Adrenal gland (tissue), 12 donors: ENCODE results near the gene ICE2. TPM values are rescaled to one million over a fixed set of nuclear protein-coding genes. Genes with fewer than 3 reads are reported as not detected.

Experiments used
- DNase-seq, 7 donors: peaks; one replicate each; pipeline ENCODE4 v3.0.0-alpha.2; 2019 to 2020
- H3K27ac ChIP-seq, 5 donors: fragments of 200-600 bp; sonication (generic) in 4 of 5; 1 replicate in 3 of 5; 2 replicates in 2 of 5; pipeline versions ENCODE4 v1.5.1 to v1.8.0; 2016 to 2020; ENCODE audit warnings: mild to moderate bottlenecking in 1 of 5
- H3K27me3 ChIP-seq: fragments of 200-600 bp; 2 replicates; pipeline ENCODE4 v1.8.0; 2021
- H3K36me3 ChIP-seq, 2 donors: fragments of 200-600 bp; replicated peaks in 1 of 2; 1 replicate in 1 of 2; 2 replicates in 1 of 2; pipeline versions ENCODE4 v1.5.1 to v1.8.0; 2018 to 2022
- H3K4me1 ChIP-seq, 2 donors: fragments of 200-600 bp; replicated peaks in 1 of 2; 1 replicate in 1 of 2; 2 replicates in 1 of 2; pipeline versions ENCODE4 v1.5.1 to v1.8.0; 2018 to 2021
- H3K4me3 ChIP-seq, 4 donors: fragments of 200-600 bp; sonication (generic) in 3 of 4; one replicate each; pipeline ENCODE4 v1.5.1; 2016 to 2018
- H3K9me3 ChIP-seq, 3 donors: fragments of 200-600 bp; sonication (generic) in 1 of 3; replicated peaks in 1 of 3; 1 replicate in 2 of 3; 2 replicates in 1 of 3; pipeline versions ENCODE4 v1.5.1 to v1.8.0; 2016 to 2021
- POLR2A ChIP-seq, 2 donors: fragments of 450-650 bp; IDR thresholded peaks; one replicate each; pipeline ENCODE4 v1.6.1; 2017; ENCODE audit warnings: antibody characterized with exemption in 2 of 2, mild to moderate bottlenecking in 2 of 2, moderate library complexity in 1 of 2
- WGBS, 4 donors: extraction: QIAGEN DNeasy Blood & Tissue Kit in 2 of 4; methylation state at CpG; one replicate each; pipeline versions ENCODE4 v1.1.5 to v1.1.7; 2013 to 2017; 5-methylcytosine and 5-hydroxymethylcytosine counted together
- intact Hi-C, 2 donors: fragments of 100-400 bp; cut with DNase I; formaldehyde crosslinking; loops; one replicate each; pipeline versions ENCODE4 v1.14.1 to v1.15.0; 2022 to 2023
- polyA plus RNA-seq, 3 donors: library from polyadenylated mRNA; stranded (reverse); fragments of 200-250 nt in 2 of 3; fragments of 350-450 nt in 1 of 3; fragmentation: Illumina TruSeq in 1 of 3; extraction: RNeasy Lipid Tissue Mini Kit (QIAGEN cat#74804) in 1 of 3; gene quantifications; one replicate each; pipeline ENCODE4 v1.2.3, GENCODE V29; 2013 to 2014
- total RNA-seq, 9 donors: library from RNA; depleted of rRNA in 4 of 9; stranded (reverse); fragments of >200 nt in 4 of 9; fragments of 120-200 nt in 1 of 9; fragmentation: NEBNext Ultra II Directional in 1 of 9; extraction: Animal tissue kit (Norgen Biotek cat#: 25700) in 1 of 9; gene quantifications; one replicate each; pipeline versions ENCODE4 v1.1.0 to v1.2.4, GENCODE V29; 2013 to 2023
- TF ChIP-seq, protein P1 (sequence below), 6 experiments: fragments of 450-650 bp in 4 of 6; fragments of 200-600 bp in 2 of 6; sonication (generic) in 1 of 6; IDR thresholded peaks; 1 replicate in 5 of 6; 2 replicates in 1 of 6; pipeline versions ENCODE4 v1.5.1 to v1.8.0; 2016 to 2021; ENCODE audit warnings: antibody characterized with exemption in 6 of 6, mild to moderate bottlenecking in 2 of 6, moderate library complexity in 1 of 6
- donor health status: healthy with polysubstance abuse.
- donor health status: Bipolar disorder and iron deficiency.
- donor health status: DM: yes; HTN: yes; CAD: no.
- donor health status: DM: no; HTN: no; CAD: no.
- donor health status: DM: no; HTN: no; CAD: no.
- donor health status: DM: yes; HTN: yes; CAD: no.

The ICE2 gene
- total and polyA plus RNA-seq, 12 donors: 13.6 to 53.7 (median 38.3) TPM

DNA sequence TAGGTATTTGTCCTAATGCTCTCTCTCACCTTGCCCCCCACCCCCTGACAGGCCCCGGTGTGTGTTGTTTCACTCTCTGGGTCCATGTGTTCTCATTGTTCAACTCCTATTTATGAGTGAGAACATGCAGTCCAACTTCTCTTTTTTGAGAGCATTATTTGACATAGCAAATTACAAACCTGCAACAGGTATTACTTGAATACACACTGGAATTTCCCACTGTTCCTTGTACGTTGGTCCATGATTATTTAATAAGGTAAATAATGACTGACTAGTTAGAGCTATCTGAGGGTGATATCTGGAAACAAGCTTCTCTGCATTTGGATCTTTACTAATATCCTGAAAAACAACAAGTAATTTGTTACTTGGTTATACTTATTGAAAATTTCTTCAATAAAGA lies 24.1 kb downstream of the ICE2 start:
- 89 to 94% (median 92%) methylated on average over 2 of the region's 2 CpGs for WGBS, 4 donors
- TF ChIP-seq, protein P1, sequence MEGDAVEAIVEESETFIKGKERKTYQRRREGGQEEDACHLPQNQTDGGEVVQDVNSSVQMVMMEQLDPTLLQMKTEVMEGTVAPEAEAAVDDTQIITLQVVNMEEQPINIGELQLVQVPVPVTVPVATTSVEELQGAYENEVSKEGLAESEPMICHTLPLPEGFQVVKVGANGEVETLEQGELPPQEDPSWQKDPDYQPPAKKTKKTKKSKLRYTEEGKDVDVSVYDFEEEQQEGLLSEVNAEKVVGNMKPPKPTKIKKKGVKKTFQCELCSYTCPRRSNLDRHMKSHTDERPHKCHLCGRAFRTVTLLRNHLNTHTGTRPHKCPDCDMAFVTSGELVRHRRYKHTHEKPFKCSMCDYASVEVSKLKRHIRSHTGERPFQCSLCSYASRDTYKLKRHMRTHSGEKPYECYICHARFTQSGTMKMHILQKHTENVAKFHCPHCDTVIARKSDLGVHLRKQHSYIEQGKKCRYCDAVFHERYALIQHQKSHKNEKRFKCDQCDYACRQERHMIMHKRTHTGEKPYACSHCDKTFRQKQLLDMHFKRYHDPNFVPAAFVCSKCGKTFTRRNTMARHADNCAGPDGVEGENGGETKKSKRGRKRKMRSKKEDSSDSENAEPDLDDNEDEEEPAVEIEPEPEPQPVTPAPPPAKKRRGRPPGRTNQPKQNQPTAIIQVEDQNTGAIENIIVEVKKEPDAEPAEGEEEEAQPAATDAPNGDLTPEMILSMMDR (IDR thresholded peaks at IDR 0.05): no peak
- TF ChIP-seq POLR2A (IDR thresholded peaks at IDR 0.05): no peak
- Histone ChIP-seq H3K27me3 (no peaks in the 10 kb centered on the region), H3K36me3 (peaks cover 0 to 31% of the 10 kb centered on the region in 2 donors), H3K4me3 (no peak overlapping the region), H3K4me1 (peaks cover 0 to 6% of the 10 kb centered on the region in 2 donors), H3K9me3 (peaks cover 0 to 7% (median 0%) of the 10 kb centered on the region in 3 donors), H3K27ac (no peak overlapping the region)
- intact Hi-C loops: no loop called here
- DNase-seq: no peak

DNA sequence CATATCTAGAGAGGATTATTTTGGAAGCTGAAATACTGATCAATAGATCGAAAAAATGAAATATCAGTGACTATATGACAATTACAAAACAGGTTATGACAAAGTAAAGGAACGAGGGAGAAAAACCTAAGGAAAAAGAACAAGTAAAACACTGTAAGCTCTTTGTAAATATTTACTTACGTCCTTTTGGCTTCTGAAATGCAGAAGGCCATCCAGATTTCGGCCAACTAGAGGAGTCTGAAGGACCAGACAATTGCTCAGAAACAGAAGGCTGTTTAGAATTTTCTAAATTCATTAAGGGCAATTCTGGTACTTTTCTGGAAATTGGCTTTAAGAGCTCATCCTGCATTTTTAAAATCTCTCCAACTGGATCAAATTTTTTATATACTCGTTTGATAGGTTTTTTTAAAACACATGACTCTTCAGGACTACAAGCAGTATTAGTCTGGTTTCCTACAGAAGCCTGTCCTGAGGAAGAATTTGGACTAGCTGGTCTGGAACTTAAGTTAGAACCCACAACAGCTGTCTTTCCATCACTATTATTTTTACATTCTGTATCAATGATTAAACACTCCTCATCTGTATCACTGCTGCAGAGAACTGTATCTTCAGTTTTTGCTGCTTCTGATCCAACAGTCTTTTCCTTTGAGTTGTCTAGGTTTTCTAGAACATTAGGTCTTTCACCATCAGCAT lies 30.1 kb downstream of the ICE2 start:
- H3K36me3 ChIP-seq: peaks cover 0 to 40% of the 10 kb centered on the region in 2 donors
- no peak for TF ChIP-seq POLR2A (IDR thresholded peaks at IDR 0.05)
- TF ChIP-seq, protein P1 (IDR thresholded peaks at IDR 0.05): no peak
- DNase-seq: no peak
- intact Hi-C loops: loop anchor here in 1 of 2 donors (5.0 kb wide), 1 partner anchor 87 kb away; no protein-coding TSS in a partner anchor
- no peak overlapping the region for H3K4me3 ChIP-seq
- H3K9me3 ChIP-seq: peaks cover 0 to 1% (median 0%) of the 10 kb centered on the region in 3 donors
- 68 to 74% (median 73%) methylated on average over 5 of the region's 5 CpGs for WGBS, 4 donors
- H3K4me1 ChIP-seq: no peaks in the 10 kb centered on the region
- no peak overlapping the region for H3K27ac ChIP-seq
- H3K27me3 ChIP-seq: no peaks in the 10 kb centered on the region

DNA sequence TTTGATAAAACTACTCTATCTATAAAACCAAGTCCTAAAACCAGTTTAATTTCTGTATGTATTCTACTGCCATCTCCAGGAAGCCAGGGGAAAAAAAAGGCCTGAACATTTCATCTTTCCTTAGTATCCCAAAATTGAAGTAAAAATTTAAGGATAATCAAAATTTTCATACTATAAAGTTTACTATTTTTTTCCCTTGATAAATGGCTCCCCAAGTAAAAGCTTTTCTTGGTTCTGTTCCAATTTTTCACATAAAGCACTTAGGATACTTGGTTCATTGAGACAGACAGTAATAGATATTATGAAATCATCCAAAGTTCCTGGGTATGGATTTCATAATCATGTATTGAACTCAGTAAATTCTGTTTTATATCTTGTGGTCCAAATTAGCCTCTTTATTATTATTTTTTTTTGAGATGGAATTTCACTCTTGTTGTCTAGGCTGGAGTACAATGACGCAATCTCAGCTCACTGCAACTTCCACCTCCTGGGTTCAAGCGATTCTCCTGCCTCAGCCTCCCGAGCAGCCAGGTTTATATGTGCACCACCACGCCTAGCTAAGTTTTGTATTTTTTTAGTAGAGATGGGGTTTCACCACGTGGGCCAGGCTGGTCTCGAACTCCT lies 34.5 kb downstream of the ICE2 start:
- intact Hi-C loops: no loop called here
- peaks cover 5 to 7% of the 10 kb centered on the region in 2 donors for H3K4me1 ChIP-seq
- no peaks in the 10 kb centered on the region for H3K27me3 ChIP-seq
- no peak for TF ChIP-seq POLR2A (IDR thresholded peaks at IDR 0.05)
- TF ChIP-seq, protein P1 (IDR thresholded peaks at IDR 0.05): peak; percentile 42 to 71 (median 56)
- H3K27ac ChIP-seq: no peak overlapping the region
- no peak for DNase-seq
- H3K36me3 ChIP-seq: peaks cover 0 to 22% of the 10 kb centered on the region in 2 donors
- H3K4me3 ChIP-seq: no peak overlapping the region
- no peaks in the 10 kb centered on the region for H3K9me3 ChIP-seq
- 83 to 88% (median 84%) methylated on average over 6 of the region's 6 CpGs for WGBS, 4 donors

DNA sequence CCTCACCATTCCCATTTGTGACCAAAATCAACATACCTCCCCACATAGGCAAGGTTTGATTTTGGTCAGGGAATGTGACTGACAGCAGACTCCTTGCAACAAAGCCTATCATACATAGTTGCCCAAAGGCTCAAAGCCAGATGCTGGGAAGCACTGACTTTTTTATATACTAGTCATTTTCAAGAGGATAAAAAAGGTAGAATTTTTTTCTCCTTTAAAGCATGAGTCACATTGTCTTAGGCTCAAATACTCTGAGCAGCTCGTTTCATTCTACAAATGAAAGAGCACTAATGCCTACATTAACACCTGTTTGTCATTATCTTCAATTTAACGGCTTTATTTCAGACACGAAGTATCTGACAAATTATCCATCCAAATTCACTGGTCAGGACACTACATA lies 36.2 kb downstream of the ICE2 start:
- no peak overlapping the region for H3K27ac ChIP-seq
- H3K9me3 ChIP-seq: no peaks in the 10 kb centered on the region
- H3K36me3 ChIP-seq: peaks cover 0 to 9% of the 10 kb centered on the region in 2 donors
- intact Hi-C loops: no loop called here
- no peak for DNase-seq
- peaks cover 5 to 7% of the 10 kb centered on the region in 2 donors for H3K4me1 ChIP-seq
- WGBS, 4 donors: 65 to 80% (median 76%) methylated on average over 3 of the region's 3 CpGs
- TF ChIP-seq POLR2A (IDR thresholded peaks at IDR 0.05): no peak
- TF ChIP-seq, protein P1 (IDR thresholded peaks at IDR 0.05): no peak
- no peak overlapping the region for H3K4me3 ChIP-seq
- H3K27me3 ChIP-seq: no peaks in the 10 kb centered on the region
